Activated CD4-positive, alpha-beta T cell treated with anti-CD3 and anti-CD28 coated beads, Interleukin-2, amount 50 U/mL, for 16 hours (primary cell): ENCODE measurements around the gene TRIM45.
"Not testable (repeated sequence)": the region's sequence is repeated elsewhere in the genome, so short reads cannot be mapped to it uniquely, and the experiment has no call there.

Experiments
- DNase-seq: peaks from one replicate; pipeline ENCODE4 v3.0.0-alpha.2; 2020

The TRIM45 gene

GRCh38 chr1:117121589-117122329, at the start of gene TRIM45:
Gene TRIM45, minus strand, starts transcription at chr1:117121749. Its CDS starts 548 bp downstream, at chr1:117121201.
- DNase-seq, result peak; percentile 88

GRCh38 chr1:117169871-117170596, 48.5 kb upstream of the TRIM45 start:
- DNase-seq, result no peak

- DNase-seq, result no peak
These were observed 45.9 kb upstream of the TRIM45 start for GRCh38 chr1:117167402-117167801.

- no peak for DNase-seq
These were observed 44.5 kb upstream of the TRIM45 start for GRCh38 chr1:117166076-117166475.

GRCh38 chr1:117164209-117164608, 42.7 kb upstream of the TRIM45 start:
- DNase-seq, result no peak

GRCh38 chr1:117162816-117163215, 41.3 kb upstream of the TRIM45 start:
- DNase-seq, result no peak

- no peak for DNase-seq
These were observed 40.3 kb upstream of the TRIM45 start for GRCh38 chr1:117161887-117162286.

- not testable (repeated sequence) for DNase-seq
These were observed 29.8 kb upstream of the TRIM45 start for GRCh38 chr1:117151305-117151704.

GRCh38 chr1:117150316-117150715, 28.8 kb upstream of the TRIM45 start:
- no peak for DNase-seq

GRCh38 chr1:117147856-117148588, 26.5 kb upstream of the TRIM45 start:
- no peak for DNase-seq

- no peak for DNase-seq
These were observed 25.8 kb upstream of the TRIM45 start for GRCh38 chr1:117147341-117147831.

- DNase-seq, result no peak
These were observed 25.2 kb upstream of the TRIM45 start for GRCh38 chr1:117146575-117147340.

- DNase-seq, result no peak
These were observed 24.5 kb upstream of the TRIM45 start for GRCh38 chr1:117146072-117146471.

- no peak for DNase-seq
These were observed 22.3 kb upstream of the TRIM45 start for GRCh38 chr1:117143871-117144270.

GRCh38 chr1:117143172-117143571, 21.6 kb upstream of the TRIM45 start:
- DNase-seq, result no peak

GRCh38 chr1:117142200-117142599, 20.7 kb upstream of the TRIM45 start:
- DNase-seq, result no peak

GRCh38 chr1:117138561-117138960, 17.0 kb upstream of the TRIM45 start:
- DNase-seq, result no peak

GRCh38 chr1:117138106-117138505, 16.6 kb upstream of the TRIM45 start:
- no peak for DNase-seq

- DNase-seq, result no peak
These were observed 15.8 kb upstream of the TRIM45 start for GRCh38 chr1:117137281-117137855.

- no peak for DNase-seq
These were observed 15.2 kb upstream of the TRIM45 start for GRCh38 chr1:117136749-117137148.

- DNase-seq, result no peak
These were observed 13.8 kb upstream of the TRIM45 start for GRCh38 chr1:117135329-117135728.

- no peak for DNase-seq
These were observed 9.0 kb upstream of the TRIM45 start for GRCh38 chr1:117130526-117130925.
